Activated T-helper 17 cell treated with anti-CD3 and anti-CD28 coated beads, Interleukin-2, amount 50 U/mL, for 72 hours (primary cell): ENCODE results near the gene SF3B6. TPM values are rescaled to one million over a fixed set of nuclear protein-coding genes. Genes with fewer than 3 reads are reported as not detected.

Experiments
- ATAC-seq: fragments of 150-1000 bp; cut with Tn5 transposase; replicated peaks from 2 replicates; pipeline ENCODE4 v1.10.0; 2021; ENCODE audit warnings: mild to moderate bottlenecking, moderate library complexity
- H3K27ac Mint-ChIP-seq: one replicate; pipeline ENCODE4 v1.8.0; 2022; ENCODE audit warnings: mixed read lengths
- H3K27me3 Mint-ChIP-seq: one replicate; pipeline ENCODE4 v1.8.0; 2022; ENCODE audit warnings: mixed read lengths
- H3K36me3 Mint-ChIP-seq: one replicate; pipeline ENCODE4 v1.8.0; 2022; ENCODE audit warnings: low read depth, mild to moderate bottlenecking, mixed read lengths
- H3K4me1 Mint-ChIP-seq: one replicate; pipeline ENCODE4 v1.8.0; 2022; ENCODE audit warnings: mixed read lengths
- H3K4me3 Mint-ChIP-seq: one replicate; pipeline ENCODE4 v1.8.0; 2022; ENCODE audit warnings: mild to moderate bottlenecking, mixed read lengths
- H3K9me3 Mint-ChIP-seq: one replicate; pipeline ENCODE4 v1.8.0; 2022; ENCODE audit warnings: mixed read lengths
- total RNA-seq, 2 donors: library from RNA; stranded (reverse); gene quantifications; one replicate each; pipeline ENCODE4 v1.2.3, GENCODE V29; 2022

SF3B6 gene
- total RNA-seq, 2 donors from 2014 or later = 121 to 146 TPM

- H3K36me3 Mint-ChIP-seq = peaks cover 43% of the 10 kb centered on the region
- no peaks in the 10 kb centered on the region for H3K27me3 Mint-ChIP-seq
- no peaks in the 10 kb centered on the region for H3K9me3 Mint-ChIP-seq
- no peak overlapping the region for H3K27ac Mint-ChIP-seq
- no peak for ATAC-seq
- H3K4me1 Mint-ChIP-seq = no peaks in the 10 kb centered on the region
- H3K4me3 Mint-ChIP-seq = no peak overlapping the region
Measured at GRCh38 chr2:24024018-24024417, 52.1 kb downstream of the SF3B6 start.

GRCh38 chr2:24022975-24023575, 53.1 kb downstream of the SF3B6 start:
- Mint-ChIP-seq H3K36me3 (peaks cover 33% of the 10 kb centered on the region), H3K27ac (no peak overlapping the region), H3K27me3 (no peaks in the 10 kb centered on the region), H3K4me3 (no peak overlapping the region), H3K4me1 (no peaks in the 10 kb centered on the region), H3K9me3 (no peaks in the 10 kb centered on the region)
- no peak for ATAC-seq

- ATAC-seq = no peak
- peaks cover 27% of the 10 kb centered on the region for H3K36me3 Mint-ChIP-seq
- H3K4me3 Mint-ChIP-seq = no peak overlapping the region
- H3K9me3 Mint-ChIP-seq = no peaks in the 10 kb centered on the region
- H3K27ac Mint-ChIP-seq = no peak overlapping the region
- H3K27me3 Mint-ChIP-seq = no peaks in the 10 kb centered on the region
- no peaks in the 10 kb centered on the region for H3K4me1 Mint-ChIP-seq
Measured at GRCh38 chr2:24022324-24022974, 53.7 kb downstream of the SF3B6 start.

GRCh38 chr2:24021122-24021998, 54.8 kb downstream of the SF3B6 start:
- Mint-ChIP-seq H3K4me3 (no peak overlapping the region), H3K27ac (no peak overlapping the region)

GRCh38 chr2:24020244-24020643, 55.9 kb downstream of the SF3B6 start:
- H3K27me3 Mint-ChIP-seq = no peaks in the 10 kb centered on the region
- no peaks in the 10 kb centered on the region for H3K9me3 Mint-ChIP-seq
- H3K4me3 Mint-ChIP-seq = no peak overlapping the region
- H3K27ac Mint-ChIP-seq = no peak overlapping the region
- no peaks in the 10 kb centered on the region for H3K4me1 Mint-ChIP-seq
- H3K36me3 Mint-ChIP-seq = peaks cover 13% of the 10 kb centered on the region
- no peak for ATAC-seq

More at GRCh38 chr2:24021122-24021998, 54.8 kb downstream of the SF3B6 start:
- Mint-ChIP-seq H3K27me3 (no peaks in the 10 kb centered on the region), H3K9me3 (no peaks in the 10 kb centered on the region), H3K4me1 (no peaks in the 10 kb centered on the region), H3K36me3 (peaks cover 17% of the 10 kb centered on the region)
- ATAC-seq = peak; percentile 62

GRCh38 chr2:24019729-24020128, 56.4 kb downstream of the SF3B6 start:
- no peak overlapping the region for H3K4me3 Mint-ChIP-seq
- no peak overlapping the region for H3K27ac Mint-ChIP-seq
- peaks cover 10% of the 10 kb centered on the region for H3K36me3 Mint-ChIP-seq
- no peaks in the 10 kb centered on the region for H3K27me3 Mint-ChIP-seq
- H3K9me3 Mint-ChIP-seq = no peaks in the 10 kb centered on the region
- ATAC-seq = no peak
- no peaks in the 10 kb centered on the region for H3K4me1 Mint-ChIP-seq

GRCh38 chr2:24018241-24018640, 57.9 kb downstream of the SF3B6 start:
- Mint-ChIP-seq H3K4me1 (no peaks in the 10 kb centered on the region), H3K27me3 (peaks cover 4% of the 10 kb centered on the region), H3K4me3 (no peak overlapping the region), H3K9me3 (no peaks in the 10 kb centered on the region), H3K36me3 (peaks cover 4% of the 10 kb centered on the region), H3K27ac (no peak overlapping the region)
- no peak for ATAC-seq

- Mint-ChIP-seq H3K36me3 (peaks cover 4% of the 10 kb centered on the region), H3K9me3 (no peaks in the 10 kb centered on the region), H3K4me3 (no peak overlapping the region), H3K27ac (no peak overlapping the region), H3K4me1 (no peaks in the 10 kb centered on the region), H3K27me3 (peaks cover 4% of the 10 kb centered on the region)
- no peak for ATAC-seq
Measured at GRCh38 chr2:24017711-24018110, 58.4 kb downstream of the SF3B6 start.

Other genes with a start within 250 kb of the SF3B6 start
- gene ATAD2B, start 149.2 kb downstream of the SF3B6 start, total RNA-seq = 10 to 100 TPM; 11.6 to 12.4 TPM
- 10 to 100 TPM in 1 of 2 donors, 1 to 10 TPM in 1; 9.7 to 12.2 TPM for gene UBXN2A, start 135.9 kb downstream of the SF3B6 start, total RNA-seq
- not detected for gene MFSD2B, start 66.2 kb downstream of the SF3B6 start, total RNA-seq
- gene WDCP, start 28.9 kb downstream of the SF3B6 start, total RNA-seq = 10 to 100 TPM; 19.0 to 25.0 TPM
- gene FKBP1B, start 26.6 kb downstream of the SF3B6 start, total RNA-seq = 1 to 10 TPM; 1.2 to 1.8 TPM
- gene TP53I3, start 8.5 kb upstream of the SF3B6 start, total RNA-seq = 1 to 10 TPM; 2.7 to 3.0 TPM
- gene PFN4, start 47.0 kb upstream of the SF3B6 start, total RNA-seq = under 1 TPM in 1 of 2 donors, not detected in 1; 0.82 TPM
- 10 to 100 TPM in 1 of 2 donors, 1 to 10 TPM in 1; 7.0 to 15.6 TPM for gene FAM228B, start 47.1 kb upstream of the SF3B6 start, total RNA-seq
- under 1 TPM in 1 of 2 donors, not detected in 1; 0.48 TPM for gene FAM228A, start 98.7 kb upstream of the SF3B6 start, total RNA-seq